Mesothelial cell of epicardium (in vitro differentiated cells): Measurements from ENCODE around the gene TIMMDC1. TPM values are rescaled to one million over a fixed set of nuclear protein-coding genes. Genes with fewer than 3 reads are reported as not detected.

Experiments used
- DNase-seq, 2 experiments: peaks; one replicate each; pipeline ENCODE4 v3.0.0; 2021; ENCODE audit warnings: low spot score in 2 of 2; ENCODE audit not compliant: unreplicated experiment in 2 of 2
- H3K27ac Mint-ChIP-seq: 2 replicates; pipeline ENCODE4 v1.8.0; 2021; ENCODE audit warnings: mixed read lengths
- H3K27me3 Mint-ChIP-seq: 2 replicates; pipeline ENCODE4 v1.8.0; 2021; ENCODE audit warnings: low read depth, mixed read lengths
- H3K36me3 Mint-ChIP-seq: 2 replicates; pipeline ENCODE4 v1.8.0; 2021; ENCODE audit warnings: mixed read lengths
- H3K4me1 Mint-ChIP-seq: 2 replicates; pipeline ENCODE4 v1.8.0; 2021; ENCODE audit warnings: mixed read lengths
- H3K4me3 Mint-ChIP-seq: 2 replicates; pipeline ENCODE4 v1.8.0; 2021; ENCODE audit warnings: mild to moderate bottlenecking, moderate library complexity, mixed read lengths
- H3K9me3 Mint-ChIP-seq: 2 replicates; pipeline ENCODE4 v1.8.0; 2021; ENCODE audit warnings: mixed read lengths
- CTCF ChIP-seq: fragments of 200-600 bp; sonication (generic); IDR thresholded peaks from one replicate; pipeline ENCODE4 v1.5.0; 2021; ENCODE audit warnings: antibody characterized with exemption; ENCODE audit not compliant: unreplicated experiment
- total RNA-seq: library from RNA; stranded (reverse); gene quantifications from 3 replicates; pipeline ENCODE4 v1.2.1, GENCODE V29; 2021

Gene TIMMDC1
- total RNA-seq, 1 donor from 2014 or later = 102 TPM

- H3K27ac Mint-ChIP-seq = no peak overlapping the region
- H3K27me3 Mint-ChIP-seq = peaks cover 1% of the 10 kb centered on the region
- TF ChIP-seq CTCF = no peak
Measured at GRCh38 chr3:119555929-119556328, 57.6 kb downstream of the TIMMDC1 start.

GRCh38 chr3:119557192-119557876 lies 59.0 kb downstream of the TIMMDC1 start:
- peaks cover 1% of the 10 kb centered on the region for H3K27me3 Mint-ChIP-seq
- no peaks in the 10 kb centered on the region for H3K9me3 Mint-ChIP-seq
- no peak for DNase-seq

More at GRCh38 chr3:119555929-119556328, 57.6 kb downstream of the TIMMDC1 start:
- DNase-seq = no peak
- Mint-ChIP-seq H3K4me3 (no peak overlapping the region), H3K36me3 (no peaks in the 10 kb centered on the region), H3K4me1 (no peaks in the 10 kb centered on the region), H3K9me3 (no peaks in the 10 kb centered on the region)

GRCh38 chr3:119557877-119558269 lies 59.5 kb downstream of the TIMMDC1 start:
- H3K4me3 Mint-ChIP-seq = no peak overlapping the region
- H3K36me3 Mint-ChIP-seq = no peaks in the 10 kb centered on the region
- no peak for TF ChIP-seq CTCF
- peaks cover 1% of the 10 kb centered on the region for H3K27me3 Mint-ChIP-seq
- H3K4me1 Mint-ChIP-seq = no peaks in the 10 kb centered on the region
- DNase-seq = no peak
- no peak overlapping the region for H3K27ac Mint-ChIP-seq
- H3K9me3 Mint-ChIP-seq = no peaks in the 10 kb centered on the region

More at GRCh38 chr3:119557192-119557876, 59.0 kb downstream of the TIMMDC1 start:
- no peak overlapping the region for H3K27ac Mint-ChIP-seq
- H3K4me3 Mint-ChIP-seq = no peak overlapping the region
- no peaks in the 10 kb centered on the region for H3K36me3 Mint-ChIP-seq
- no peaks in the 10 kb centered on the region for H3K4me1 Mint-ChIP-seq
- TF ChIP-seq CTCF = no peak

GRCh38 chr3:119558626-119559317 lies 60.4 kb downstream of the TIMMDC1 start:
- Mint-ChIP-seq H3K27ac (no peak overlapping the region), H3K4me3 (no peak overlapping the region), H3K4me1 (no peaks in the 10 kb centered on the region), H3K9me3 (no peaks in the 10 kb centered on the region), H3K36me3 (no peaks in the 10 kb centered on the region), H3K27me3 (peaks cover 1% of the 10 kb centered on the region)
- no peak for TF ChIP-seq CTCF
- DNase-seq = no peak

GRCh38 chr3:119559441-119559963 lies 61.2 kb downstream of the TIMMDC1 start, which contains the start of gene CD80:
Gene CD80 (minus strand): TSS chr3:119559614. CDS start chr3:119557728, 1,886 bp downstream.
- Mint-ChIP-seq H3K27ac (no peak within 1 kb of the TSS), H3K36me3 (no peaks in the 10 kb centered on the region), H3K9me3 (no peaks in the 10 kb centered on the region), H3K4me1 (no peaks in the 10 kb centered on the region), H3K27me3 (peaks cover 1% of the 10 kb centered on the region), H3K4me3 (no peak within 1 kb of the TSS)
- no peak for TF ChIP-seq CTCF
- no peak for DNase-seq
